Right atrium auricular region (tissue), 2 donors: ENCODE data around the gene OR2A25. TPM values are rescaled to one million over a fixed set of nuclear protein-coding genes. Genes with fewer than 3 reads are reported as not detected.

Experiments
- DNase-seq: peaks from one replicate; pipeline ENCODE4 v3.0.0-alpha.2; 2019; ENCODE audit warnings: low spot score
- H3K27ac ChIP-seq, 2 donors: fragments of 200-600 bp; sonication (generic); 1 replicate in 1 of 2; 2 replicates in 1 of 2; pipeline ENCODE4 v1.5.1; 2016 to 2019
- H3K27me3 ChIP-seq, 2 donors: fragments of 200-600 bp; sonication (generic); one replicate each; pipeline versions ENCODE4 v1.5.1 to v1.6.0; 2017 to 2019
- H3K36me3 ChIP-seq: fragments of 200-600 bp; sonication (generic); one replicate; pipeline ENCODE4 v1.5.1; 2016
- H3K4me1 ChIP-seq, 2 donors: fragments of 200-600 bp; sonication (generic); one replicate each; pipeline versions ENCODE4 v1.5.1 to v1.6.0; 2017 to 2019
- H3K4me3 ChIP-seq, 2 donors: fragments of 200-600 bp; sonication (generic); 1 replicate in 1 of 2; 2 replicates in 1 of 2; pipeline ENCODE4 v1.5.1; 2017 to 2019; ENCODE audit warnings: mild to moderate bottlenecking in 1 of 2, moderate library complexity in 1 of 2
- H3K9me3 ChIP-seq, 2 donors: fragments of 200-600 bp; sonication (generic); one replicate each; pipeline ENCODE4 v1.5.1; 2019
- CTCF ChIP-seq, 2 donors: fragments of 200-600 bp; sonication (generic); IDR thresholded peaks; one replicate each; pipeline ENCODE4 v1.5.1; 2019; ENCODE audit warnings: antibody characterized with exemption in 2 of 2
- total RNA-seq, 2 donors: library from RNA; depleted of rRNA; stranded (reverse); fragments of >200 nt; gene quantifications; one replicate each; pipeline ENCODE4 v1.1.0, GENCODE V29; 2016

The OR2A25 gene
- total RNA-seq, 2 donors from 2014 or later = not detected

- Histone ChIP-seq H3K9me3 (no peaks in the 10 kb centered on the region), H3K36me3 (no peaks in the 10 kb centered on the region), H3K27ac (no peak overlapping the region), H3K4me3 (no peak overlapping the region), H3K4me1 (peaks cover 0 to 5% of the 10 kb centered on the region in 2 donors), H3K27me3 (no peaks in the 10 kb centered on the region)
- DNase-seq = no peak
- no peak for TF ChIP-seq CTCF (IDR thresholded peaks at IDR 0.05)
These were observed 36.5 kb upstream of the OR2A25 start for GRCh38 chr7:144032985-144033709.

GRCh38 chr7:144035385-144035784, 34.2 kb upstream of the OR2A25 start:
- H3K4me1 ChIP-seq = peaks cover 0 to 5% of the 10 kb centered on the region in 2 donors
- H3K9me3 ChIP-seq = no peaks in the 10 kb centered on the region
- no peaks in the 10 kb centered on the region for H3K36me3 ChIP-seq
- TF ChIP-seq CTCF (IDR thresholded peaks at IDR 0.05) = no peak
- H3K27me3 ChIP-seq = no peaks in the 10 kb centered on the region
- H3K27ac ChIP-seq = no peak overlapping the region
- no peak for DNase-seq
- H3K4me3 ChIP-seq = no peak overlapping the region

GRCh38 chr7:144036302-144036885, 33.2 kb upstream of the OR2A25 start:
- peaks cover 0 to 5% of the 10 kb centered on the region in 2 donors for H3K4me1 ChIP-seq
- TF ChIP-seq CTCF (IDR thresholded peaks at IDR 0.05) = no peak
- no peaks in the 10 kb centered on the region for H3K27me3 ChIP-seq
- H3K27ac ChIP-seq = no peak overlapping the region
- H3K4me3 ChIP-seq = no peak overlapping the region
- no peaks in the 10 kb centered on the region for H3K36me3 ChIP-seq
- no peak for DNase-seq
- no peaks in the 10 kb centered on the region for H3K9me3 ChIP-seq

DNA sequence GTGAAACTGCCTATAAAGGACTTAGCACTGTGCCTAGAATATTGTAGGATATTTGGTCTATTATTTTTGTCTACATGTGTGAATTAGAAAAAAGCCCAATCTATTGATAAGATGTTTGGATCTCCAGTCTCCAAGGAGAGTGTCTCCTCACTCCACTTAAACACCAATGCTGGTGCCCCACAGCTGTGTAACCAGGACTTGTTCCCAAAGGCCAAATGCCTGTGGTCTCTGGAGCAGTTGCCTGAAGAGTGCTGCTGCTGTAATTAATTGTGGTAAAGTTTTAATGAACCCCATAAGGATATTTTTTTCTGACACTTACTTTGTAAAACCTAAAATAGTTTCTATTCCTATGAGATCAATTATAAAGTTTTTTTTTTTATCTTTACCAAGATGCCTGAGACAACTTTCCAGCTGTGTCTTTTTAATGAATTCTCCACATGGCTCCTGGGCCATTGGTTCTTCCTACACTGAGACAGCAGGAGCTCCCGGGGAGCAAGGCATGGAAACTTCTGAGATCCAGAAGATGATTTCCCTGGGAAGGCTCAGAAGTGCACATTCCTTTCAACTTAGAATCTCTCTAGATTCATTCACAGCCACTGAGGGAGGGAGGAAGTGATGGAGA, 32.1 kb upstream of the OR2A25 start:
- TF ChIP-seq CTCF (IDR thresholded peaks at IDR 0.05) = no peak
- Histone ChIP-seq H3K4me3 (no peak overlapping the region), H3K4me1 (peaks cover 0 to 5% of the 10 kb centered on the region in 2 donors), H3K27ac (no peak overlapping the region), H3K36me3 (no peaks in the 10 kb centered on the region), H3K27me3 (no peaks in the 10 kb centered on the region), H3K9me3 (no peaks in the 10 kb centered on the region)
- no peak for DNase-seq

DNA sequence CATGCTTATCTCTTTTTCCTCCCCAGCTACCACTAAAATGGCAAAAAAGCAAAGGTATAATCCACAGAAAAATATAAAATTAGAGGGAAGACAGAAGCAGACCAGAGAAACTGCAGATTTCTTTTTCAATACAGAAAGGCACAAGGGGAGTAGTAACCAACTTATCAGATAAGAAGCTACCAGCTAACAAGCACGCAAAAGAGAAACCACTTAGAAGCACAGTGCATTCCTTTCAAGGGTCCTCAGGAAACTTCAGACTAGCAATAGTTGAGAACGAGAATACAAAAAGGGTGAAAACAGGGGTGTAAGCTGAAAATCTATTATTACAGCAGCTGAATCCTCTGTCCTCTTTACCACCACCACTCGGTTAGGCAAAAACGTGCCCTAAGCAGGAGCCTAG, 30.7 kb upstream of the OR2A25 start:
- DNase-seq = no peak
- Histone ChIP-seq H3K27me3 (no peaks in the 10 kb centered on the region), H3K27ac (no peak overlapping the region), H3K36me3 (no peaks in the 10 kb centered on the region), H3K4me1 (no peaks in the 10 kb centered on the region), H3K9me3 (no peaks in the 10 kb centered on the region), H3K4me3 (no peak overlapping the region)
- TF ChIP-seq CTCF (IDR thresholded peaks at IDR 0.05) = no peak
